ENCODE data around the gene SEMA3D.

SEMA3D gene

DNA sequence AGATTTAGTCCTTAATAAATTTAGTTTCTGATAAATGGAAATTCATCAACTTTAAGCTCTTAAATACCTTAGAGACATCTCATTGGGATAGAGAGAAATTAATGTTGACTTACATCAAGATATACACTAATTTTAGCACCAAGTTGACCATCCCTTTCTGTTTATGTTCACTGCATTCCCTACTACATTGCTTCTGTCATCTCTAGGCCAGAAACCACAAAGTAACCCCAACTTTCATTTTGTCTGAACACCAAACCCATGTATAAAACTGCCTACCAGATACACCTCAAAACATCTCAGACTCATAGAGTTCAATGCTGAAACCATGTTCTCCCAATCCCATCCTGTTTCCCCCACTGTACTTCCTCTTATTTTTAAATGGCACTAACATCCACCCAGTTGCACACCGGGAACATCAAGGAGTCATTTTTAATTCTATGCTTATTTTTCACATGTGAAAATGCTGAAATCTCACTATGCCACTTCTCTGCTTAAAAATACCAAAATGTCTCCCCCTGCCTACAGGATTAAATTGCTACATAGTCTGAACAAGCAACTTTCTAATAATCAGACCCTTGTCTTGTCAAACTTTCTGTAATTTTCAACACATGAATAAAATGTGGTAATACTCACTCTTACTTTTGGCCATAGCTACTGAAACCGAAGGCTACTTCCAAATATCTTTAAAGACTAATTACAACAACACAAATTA lies 201.6 kb downstream of the SEMA3D start:
- H3K4me1 ChIP-seq (ENCODE audit: control insufficient read depth in 1 of 2, insufficient read depth in 2 of 2, low read length in 2 of 2): no peaks in the 10 kb centered on the region
- no peaks in the 10 kb centered on the region for H3K27me3 ChIP-seq (ENCODE audit: low read depth, low read length)
- no peak overlapping the region for H3K4me3 ChIP-seq (ENCODE audit: low read depth in 1 of 2, low read length in 2 of 2)
- no peaks in the 10 kb centered on the region for H3K9me3 ChIP-seq (ENCODE audit: control insufficient read depth in 1 of 2, low read length in 2 of 2)
- H3K27ac ChIP-seq (ENCODE audit: low read length): no peak overlapping the region
- H3K36me3 ChIP-seq (ENCODE audit: control insufficient read depth in 1 of 2, insufficient read depth in 2 of 2, low read length in 2 of 2): no peaks in the 10 kb centered on the region

GRCh38 chr7:84982199-84982598 lies 204.7 kb downstream of the SEMA3D start:
- H3K27ac ChIP-seq (ENCODE audit: low read length): no peak overlapping the region
- H3K4me1 ChIP-seq (ENCODE audit: control insufficient read depth in 1 of 2, insufficient read depth in 2 of 2, low read length in 2 of 2): no peaks in the 10 kb centered on the region
- H3K36me3 ChIP-seq (ENCODE audit: control insufficient read depth in 1 of 2, insufficient read depth in 2 of 2, low read length in 2 of 2): no peaks in the 10 kb centered on the region
- H3K27me3 ChIP-seq (ENCODE audit: low read depth, low read length): no peaks in the 10 kb centered on the region
- H3K4me3 ChIP-seq (ENCODE audit: low read depth in 1 of 2, low read length in 2 of 2): no peak overlapping the region
- no peaks in the 10 kb centered on the region for H3K9me3 ChIP-seq (ENCODE audit: control insufficient read depth in 1 of 2, low read length in 2 of 2)

GRCh38 chr7:84981055-84981976 lies 205.5 kb downstream of the SEMA3D start:
- no peaks in the 10 kb centered on the region for H3K27me3 ChIP-seq (ENCODE audit: low read depth, low read length)
- H3K36me3 ChIP-seq (ENCODE audit: control insufficient read depth in 1 of 2, insufficient read depth in 2 of 2, low read length in 2 of 2): no peaks in the 10 kb centered on the region
- H3K4me3 ChIP-seq (ENCODE audit: low read depth in 1 of 2, low read length in 2 of 2): no peak overlapping the region
- no peak overlapping the region for H3K27ac ChIP-seq (ENCODE audit: low read length)
- H3K4me1 ChIP-seq (ENCODE audit: control insufficient read depth in 1 of 2, insufficient read depth in 2 of 2, low read length in 2 of 2): no peaks in the 10 kb centered on the region
- no peaks in the 10 kb centered on the region for H3K9me3 ChIP-seq (ENCODE audit: control insufficient read depth in 1 of 2, low read length in 2 of 2)

DNA sequence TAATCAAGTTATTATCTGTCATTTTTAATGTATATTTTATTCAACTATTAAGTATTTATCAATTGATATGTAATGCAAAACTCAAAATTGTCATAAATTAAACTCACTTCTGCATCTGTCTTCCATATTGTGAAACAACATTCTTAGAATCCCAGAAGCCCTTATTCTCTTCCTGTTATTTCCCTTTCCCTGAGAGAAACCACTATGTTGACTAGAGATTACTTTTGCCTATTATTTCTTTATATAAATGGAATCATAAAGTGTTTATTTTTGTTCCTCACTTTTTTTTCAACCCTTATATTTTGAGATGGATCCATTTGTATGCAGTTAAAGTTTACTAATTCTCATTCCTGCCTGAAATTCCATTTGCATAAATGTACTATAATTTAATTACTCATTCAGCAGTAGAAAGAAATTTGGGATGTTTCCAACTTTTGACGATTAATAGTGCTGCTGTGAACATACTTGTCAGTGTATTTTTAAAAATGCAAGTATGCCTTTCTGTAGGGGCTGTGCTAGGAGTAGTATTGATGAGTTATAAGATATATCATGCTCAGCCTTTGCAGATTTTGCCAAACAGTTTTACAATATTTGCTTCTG lies 211.2 kb downstream of the SEMA3D start:
- no peaks in the 10 kb centered on the region for H3K36me3 ChIP-seq (ENCODE audit: control insufficient read depth in 1 of 2, insufficient read depth in 2 of 2, low read length in 2 of 2)
- H3K27me3 ChIP-seq (ENCODE audit: low read depth, low read length): no peaks in the 10 kb centered on the region
- H3K4me1 ChIP-seq (ENCODE audit: control insufficient read depth in 1 of 2, insufficient read depth in 2 of 2, low read length in 2 of 2): peaks cover 0 to 3% of the 10 kb centered on the region in 2 donors
- H3K27ac ChIP-seq (ENCODE audit: low read length): no peak overlapping the region
- no peak overlapping the region for H3K4me3 ChIP-seq (ENCODE audit: low read depth in 1 of 2, low read length in 2 of 2)
- H3K9me3 ChIP-seq (ENCODE audit: control insufficient read depth in 1 of 2, low read length in 2 of 2): no peaks in the 10 kb centered on the region

- Histone ChIP-seq H3K4me1 (ENCODE audit: control insufficient read depth in 1 of 2, insufficient read depth in 2 of 2, low read length in 2 of 2) (peaks cover 0 to 3% of the 10 kb centered on the region in 2 donors), H3K27me3 (ENCODE audit: low read depth, low read length) (no peaks in the 10 kb centered on the region), H3K9me3 (ENCODE audit: control insufficient read depth in 1 of 2, low read length in 2 of 2) (no peaks in the 10 kb centered on the region), H3K4me3 (ENCODE audit: low read depth in 1 of 2, low read length in 2 of 2) (no peak overlapping the region), H3K36me3 (ENCODE audit: control insufficient read depth in 1 of 2, insufficient read depth in 2 of 2, low read length in 2 of 2) (no peaks in the 10 kb centered on the region), H3K27ac (ENCODE audit: low read length) (no peak overlapping the region)
Measured at GRCh38 chr7:84971360-84971759, 215.5 kb downstream of the SEMA3D start.

GRCh38 chr7:84970670-84971069 lies 216.2 kb downstream of the SEMA3D start:
- Histone ChIP-seq H3K36me3 (ENCODE audit: control insufficient read depth in 1 of 2, insufficient read depth in 2 of 2, low read length in 2 of 2) (no peaks in the 10 kb centered on the region), H3K27me3 (ENCODE audit: low read depth, low read length) (no peaks in the 10 kb centered on the region), H3K9me3 (ENCODE audit: control insufficient read depth in 1 of 2, low read length in 2 of 2) (no peaks in the 10 kb centered on the region), H3K27ac (ENCODE audit: low read length) (no peak overlapping the region), H3K4me1 (ENCODE audit: control insufficient read depth in 1 of 2, insufficient read depth in 2 of 2, low read length in 2 of 2) (peaks cover 0 to 3% of the 10 kb centered on the region in 2 donors), H3K4me3 (ENCODE audit: low read depth in 1 of 2, low read length in 2 of 2) (no peak overlapping the region)

GRCh38 chr7:84953234-84953633 lies 233.6 kb downstream of the SEMA3D start:
- no peak overlapping the region for H3K27ac ChIP-seq (ENCODE audit: low read length)
- no peaks in the 10 kb centered on the region for H3K27me3 ChIP-seq (ENCODE audit: low read depth, low read length)
- no peaks in the 10 kb centered on the region for H3K36me3 ChIP-seq (ENCODE audit: control insufficient read depth in 1 of 2, insufficient read depth in 2 of 2, low read length in 2 of 2)
- H3K9me3 ChIP-seq (ENCODE audit: control insufficient read depth in 1 of 2, low read length in 2 of 2): no peaks in the 10 kb centered on the region
- H3K4me1 ChIP-seq (ENCODE audit: control insufficient read depth in 1 of 2, insufficient read depth in 2 of 2, low read length in 2 of 2): no peaks in the 10 kb centered on the region
- H3K4me3 ChIP-seq (ENCODE audit: low read depth in 1 of 2, low read length in 2 of 2): no peak overlapping the region

- H3K4me3 ChIP-seq (ENCODE audit: low read depth in 1 of 2, low read length in 2 of 2): no peak overlapping the region
- H3K4me1 ChIP-seq (ENCODE audit: control insufficient read depth in 1 of 2, insufficient read depth in 2 of 2, low read length in 2 of 2): no peaks in the 10 kb centered on the region
- no peak overlapping the region for H3K27ac ChIP-seq (ENCODE audit: low read length)
- H3K36me3 ChIP-seq (ENCODE audit: control insufficient read depth in 1 of 2, insufficient read depth in 2 of 2, low read length in 2 of 2): no peaks in the 10 kb centered on the region
- no peaks in the 10 kb centered on the region for H3K27me3 ChIP-seq (ENCODE audit: low read depth, low read length)
- H3K9me3 ChIP-seq (ENCODE audit: control insufficient read depth in 1 of 2, low read length in 2 of 2): no peaks in the 10 kb centered on the region
Measured at GRCh38 chr7:84950836-84951235, 236.0 kb downstream of the SEMA3D start.

DNA sequence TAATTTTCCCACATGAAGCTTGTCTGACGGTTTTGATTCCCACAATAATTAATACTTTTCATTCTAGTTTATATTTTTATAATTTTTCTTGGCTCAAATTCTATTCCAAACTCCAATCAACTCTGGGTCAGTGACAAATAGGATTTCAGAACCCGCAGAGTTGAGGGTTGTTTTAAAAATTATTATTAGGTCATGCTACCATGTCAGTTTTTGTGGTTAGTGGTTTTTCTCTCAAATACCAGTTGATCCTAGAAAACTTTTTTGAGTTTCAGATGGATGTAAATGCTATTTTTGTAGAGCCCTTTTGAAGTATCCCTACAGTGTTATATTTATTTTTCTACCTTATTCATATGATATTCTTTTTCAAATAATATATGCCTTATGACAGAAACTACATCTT lies 237.4 kb downstream of the SEMA3D start:
- no peak overlapping the region for H3K4me3 ChIP-seq (ENCODE audit: low read depth in 1 of 2, low read length in 2 of 2)
- H3K4me1 ChIP-seq (ENCODE audit: control insufficient read depth in 1 of 2, insufficient read depth in 2 of 2, low read length in 2 of 2): no peaks in the 10 kb centered on the region
- H3K27ac ChIP-seq (ENCODE audit: low read length): no peak overlapping the region
- H3K27me3 ChIP-seq (ENCODE audit: low read depth, low read length): no peaks in the 10 kb centered on the region
- no peaks in the 10 kb centered on the region for H3K36me3 ChIP-seq (ENCODE audit: control insufficient read depth in 1 of 2, insufficient read depth in 2 of 2, low read length in 2 of 2)
- H3K9me3 ChIP-seq (ENCODE audit: control insufficient read depth in 1 of 2, low read length in 2 of 2): no peaks in the 10 kb centered on the region

DNA sequence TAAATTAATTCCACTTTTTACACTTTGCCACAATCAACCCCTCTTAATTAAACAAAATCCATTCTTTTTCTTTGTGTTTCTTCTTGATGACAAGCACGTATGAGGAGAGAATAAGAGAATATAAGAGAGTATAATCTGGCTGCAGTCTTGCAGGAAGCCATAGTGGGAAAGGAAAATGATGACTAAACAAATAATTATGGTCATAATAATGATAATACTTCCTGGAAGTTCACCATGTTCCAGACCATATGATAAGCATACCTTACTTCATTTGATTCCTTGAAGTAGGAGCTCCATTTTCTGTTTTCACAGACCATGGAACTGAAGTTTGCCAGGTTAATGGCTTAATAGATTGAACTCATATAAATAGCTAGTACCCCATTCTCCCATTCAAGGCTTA lies 237.8 kb downstream of the SEMA3D start:
- no peaks in the 10 kb centered on the region for H3K4me1 ChIP-seq (ENCODE audit: control insufficient read depth in 1 of 2, insufficient read depth in 2 of 2, low read length in 2 of 2)
- H3K4me3 ChIP-seq (ENCODE audit: low read depth in 1 of 2, low read length in 2 of 2): no peak overlapping the region
- no peaks in the 10 kb centered on the region for H3K36me3 ChIP-seq (ENCODE audit: control insufficient read depth in 1 of 2, insufficient read depth in 2 of 2, low read length in 2 of 2)
- H3K9me3 ChIP-seq (ENCODE audit: control insufficient read depth in 1 of 2, low read length in 2 of 2): no peaks in the 10 kb centered on the region
- no peak overlapping the region for H3K27ac ChIP-seq (ENCODE audit: low read length)
- no peaks in the 10 kb centered on the region for H3K27me3 ChIP-seq (ENCODE audit: low read depth, low read length)

GRCh38 chr7:84948634-84949033 lies 238.2 kb downstream of the SEMA3D start:
- H3K4me1 ChIP-seq (ENCODE audit: control insufficient read depth in 1 of 2, insufficient read depth in 2 of 2, low read length in 2 of 2): no peaks in the 10 kb centered on the region
- H3K27me3 ChIP-seq (ENCODE audit: low read depth, low read length): no peaks in the 10 kb centered on the region
- H3K4me3 ChIP-seq (ENCODE audit: low read depth in 1 of 2, low read length in 2 of 2): no peak overlapping the region
- H3K27ac ChIP-seq (ENCODE audit: low read length): no peak overlapping the region
- no peaks in the 10 kb centered on the region for H3K36me3 ChIP-seq (ENCODE audit: control insufficient read depth in 1 of 2, insufficient read depth in 2 of 2, low read length in 2 of 2)
- no peaks in the 10 kb centered on the region for H3K9me3 ChIP-seq (ENCODE audit: control insufficient read depth in 1 of 2, low read length in 2 of 2)
